GM21367 (cell line): ENCODE data around the gene CDK5RAP2.
"Not testable (repeated sequence)": the region's sequence is repeated elsewhere in the genome, so short reads cannot be mapped to it uniquely, and the experiment has no call there.

Source experiments
- ATAC-seq: cut with Tn5 transposase; IDR thresholded peaks from one replicate; pipeline ENCODE4 v1.9.1; 2021; ENCODE audit not compliant: unreplicated experiment

The CDK5RAP2 gene

GRCh38 chr9:120592210-120592609 lies 12.2 kb upstream of the CDK5RAP2 start:
- no peak for ATAC-seq

- ATAC-seq = no peak
Measured at GRCh38 chr9:120587328-120587727, 7.4 kb upstream of the CDK5RAP2 start.

DNA sequence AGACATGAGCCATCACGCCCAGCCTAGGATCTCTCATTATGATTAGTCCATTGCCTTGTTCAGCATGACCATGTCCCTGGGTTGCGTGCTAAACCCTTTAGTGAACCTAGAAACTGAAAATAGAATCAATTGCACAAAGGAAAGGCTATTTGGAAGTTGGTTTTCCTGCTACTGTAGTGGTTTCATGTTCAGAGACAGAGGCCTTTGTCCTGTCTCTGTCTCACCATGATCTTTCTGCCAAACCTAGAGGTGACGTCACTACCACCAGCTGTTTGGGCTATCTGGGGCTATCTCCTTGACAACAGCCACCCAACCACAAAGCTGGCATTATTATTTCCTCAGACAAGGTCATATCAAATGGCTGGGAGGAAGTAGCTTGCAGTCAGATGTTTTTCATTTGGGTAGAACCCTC lies 4.0 kb upstream of the CDK5RAP2 start:
- no peak for ATAC-seq

- no peak for ATAC-seq
Measured at GRCh38 chr9:120579139-120580050, 572 bp downstream of the CDK5RAP2 start.

DNA sequence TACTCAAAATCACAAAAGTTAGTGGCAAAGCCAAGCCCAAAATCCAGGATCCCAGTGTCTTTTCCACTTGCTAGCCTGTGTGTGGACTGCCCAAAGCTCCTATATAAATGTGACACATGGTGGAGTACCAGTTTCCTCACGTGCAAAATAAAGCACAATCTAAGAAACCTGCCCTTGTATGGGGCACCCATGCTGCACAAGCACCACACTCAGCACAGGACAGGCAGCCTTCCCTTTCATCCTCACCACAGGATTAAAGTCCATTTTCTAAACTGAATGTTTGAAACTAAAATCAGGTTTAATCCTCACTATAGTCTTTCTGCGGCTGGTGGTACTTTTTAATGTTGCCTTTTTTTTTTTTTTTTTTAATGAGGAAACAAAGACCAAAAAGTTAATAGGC lies 5.5 kb downstream of the CDK5RAP2 start:
- no peak for ATAC-seq

DNA sequence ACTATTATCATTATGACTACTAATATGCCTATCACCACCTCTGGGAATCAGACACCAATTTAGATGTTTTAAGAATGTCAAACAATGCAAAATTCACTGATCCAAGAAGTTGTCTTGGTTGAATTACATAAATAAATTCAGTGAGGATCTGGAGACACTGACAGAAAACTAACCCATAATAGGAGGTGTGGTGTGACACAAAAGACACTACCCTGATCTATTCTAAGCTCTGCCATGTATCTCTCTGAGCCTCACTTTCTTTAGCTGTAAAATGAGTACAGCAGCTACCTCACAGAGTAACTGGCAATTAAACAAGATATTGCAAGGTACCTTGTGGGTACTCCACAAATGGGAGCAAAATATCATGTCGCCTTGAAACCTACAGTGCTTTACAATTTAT lies 7.5 kb downstream of the CDK5RAP2 start:
- ATAC-seq = no peak

DNA sequence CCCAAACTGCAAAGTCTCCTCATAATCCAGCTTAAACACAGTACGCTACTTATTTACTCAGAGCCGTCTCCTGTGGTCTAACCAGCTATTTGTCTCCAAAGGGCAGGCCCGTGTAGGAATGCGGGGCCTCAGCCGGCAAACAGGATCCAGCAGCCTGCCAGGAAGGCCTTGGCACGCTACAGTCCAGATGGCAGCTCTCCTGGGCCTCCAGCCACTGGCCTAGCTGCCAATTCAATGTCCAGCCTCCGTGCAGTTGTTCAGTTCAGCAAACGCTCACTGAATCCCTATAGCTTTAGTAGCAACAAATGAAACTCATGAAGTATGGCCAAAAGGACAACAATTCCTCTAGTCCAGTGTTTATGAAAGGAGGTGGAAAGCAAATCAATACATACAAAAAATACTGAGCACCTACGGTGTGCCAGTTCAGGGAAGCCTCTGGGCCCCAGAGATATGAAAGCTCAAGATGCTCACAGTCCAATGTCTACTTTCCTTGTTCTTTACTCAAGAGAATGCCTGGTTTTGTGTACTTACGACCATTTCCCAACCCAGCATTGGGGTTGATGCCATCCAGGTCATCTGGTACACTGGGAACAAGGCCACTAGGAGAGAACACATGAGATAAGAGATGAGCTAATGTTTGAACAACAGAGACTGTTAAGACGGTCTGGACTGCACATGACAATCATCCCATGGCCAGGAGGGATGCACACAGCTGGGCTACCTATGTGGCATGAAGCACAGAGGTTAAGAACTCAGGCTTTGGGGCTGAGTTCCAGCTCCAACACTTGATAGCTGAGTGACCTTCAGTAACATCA lies 8.3 kb downstream of the CDK5RAP2 start:
- ATAC-seq = no peak

DNA sequence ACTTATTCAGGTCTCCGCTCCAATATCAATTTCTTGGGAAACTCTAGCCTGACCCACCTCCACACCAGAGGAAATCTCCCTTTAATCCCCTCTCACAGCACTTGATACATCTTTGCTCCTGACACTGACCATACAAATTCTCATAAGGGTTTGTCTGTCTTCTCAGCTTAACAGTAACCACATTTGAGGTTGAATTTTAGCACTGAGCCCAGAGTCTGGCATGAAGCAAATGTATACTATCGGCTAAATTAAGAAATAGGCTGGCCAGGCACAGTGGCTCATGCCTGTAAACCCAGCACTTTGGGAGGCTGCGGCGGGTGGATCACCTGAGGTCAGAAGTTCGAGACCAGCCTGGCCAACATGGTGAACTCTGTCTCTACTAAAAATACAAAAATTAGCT lies 9.7 kb downstream of the CDK5RAP2 start:
- no peak for ATAC-seq

DNA sequence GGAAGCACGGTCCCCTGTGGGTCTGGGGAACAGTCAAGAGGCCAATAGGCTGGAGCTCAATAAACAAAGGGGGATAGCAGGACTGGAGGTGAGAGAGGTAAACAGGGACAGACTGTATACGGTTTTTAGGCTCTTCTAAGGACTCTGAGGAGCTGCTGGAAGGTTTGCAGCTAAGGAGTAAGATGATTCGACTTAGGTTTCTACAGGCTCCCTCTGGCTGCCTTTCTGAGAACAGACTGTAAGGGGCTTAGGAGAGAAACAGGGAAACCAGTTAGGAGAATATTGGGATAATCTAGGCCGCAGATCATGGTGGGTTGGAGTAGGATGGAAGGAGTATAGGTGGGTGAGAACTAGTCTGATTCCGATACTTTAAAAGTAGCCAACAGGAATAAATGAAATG lies 10.4 kb downstream of the CDK5RAP2 start:
- no peak for ATAC-seq

DNA sequence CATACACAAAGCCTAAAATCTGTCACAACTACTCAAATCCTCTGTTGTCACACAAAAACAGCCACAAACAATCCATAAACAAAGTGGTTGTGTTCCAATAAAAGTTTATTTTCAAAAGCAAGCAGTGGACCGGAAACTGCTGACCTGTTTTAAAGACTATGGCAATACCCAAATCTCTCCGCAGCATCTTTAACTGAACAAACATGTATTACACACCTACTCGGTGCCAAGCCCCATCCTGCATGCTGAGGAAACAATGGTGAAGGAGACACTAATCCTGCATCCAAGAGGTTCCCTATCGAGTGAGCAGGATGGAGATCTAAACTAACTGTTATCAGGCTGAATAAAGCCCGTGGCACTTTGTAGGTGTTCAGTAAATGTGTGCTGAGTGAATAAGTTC lies 11.2 kb downstream of the CDK5RAP2 start:
- ATAC-seq = no peak

GRCh38 chr9:120567874-120568273 lies 12.1 kb downstream of the CDK5RAP2 start:
- no peak for ATAC-seq

- no peak for ATAC-seq
Measured at GRCh38 chr9:120567081-120567480, 12.9 kb downstream of the CDK5RAP2 start.

DNA sequence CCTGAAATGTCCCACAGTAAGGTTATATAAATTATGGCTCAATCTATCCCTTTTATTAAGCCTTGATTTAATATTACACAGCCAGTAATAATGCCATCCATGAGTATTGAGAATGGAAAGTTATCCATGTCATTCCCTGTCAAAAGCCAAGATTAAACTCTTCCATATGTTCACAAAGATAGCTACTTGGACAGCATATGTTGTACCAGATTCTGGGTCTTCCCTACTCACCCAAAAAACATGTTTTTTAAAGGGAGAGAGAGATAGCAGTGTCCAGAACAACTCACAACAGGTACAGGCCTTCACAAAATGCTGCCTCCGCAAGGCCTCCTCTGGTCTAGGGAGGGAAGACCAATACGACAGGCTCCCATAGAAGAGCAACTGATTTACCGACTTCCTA lies 15.4 kb downstream of the CDK5RAP2 start:
- ATAC-seq = no peak

GRCh38 chr9:120562861-120563443 lies 17.0 kb downstream of the CDK5RAP2 start:
- ATAC-seq = no peak

- no peak for ATAC-seq
Measured at GRCh38 chr9:120561709-120562108, 18.3 kb downstream of the CDK5RAP2 start.

- no peak for ATAC-seq
Measured at GRCh38 chr9:120559546-120559945, 20.4 kb downstream of the CDK5RAP2 start.

DNA sequence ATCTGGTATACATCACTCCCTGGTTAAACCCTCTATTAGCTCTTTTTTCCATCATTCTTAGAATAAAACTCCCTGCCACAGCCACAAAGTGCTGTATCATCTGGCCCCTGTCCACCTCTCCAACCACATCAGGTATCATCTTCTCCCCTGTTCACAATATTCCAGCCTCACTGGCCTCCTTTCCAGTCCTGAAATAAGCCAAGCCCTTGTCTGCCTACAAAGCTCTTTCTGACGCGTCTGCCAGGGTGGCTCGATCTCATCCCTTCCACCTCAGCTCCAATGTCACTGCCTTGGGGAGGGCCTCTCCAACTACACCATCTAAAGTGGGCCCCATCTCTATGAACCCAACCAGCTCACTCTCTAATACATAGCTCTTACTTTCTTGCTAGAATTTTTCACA lies 21.5 kb downstream of the CDK5RAP2 start:
- ATAC-seq = no peak

- ATAC-seq = no peak
Measured at GRCh38 chr9:120557205-120557604, 22.8 kb downstream of the CDK5RAP2 start.

DNA sequence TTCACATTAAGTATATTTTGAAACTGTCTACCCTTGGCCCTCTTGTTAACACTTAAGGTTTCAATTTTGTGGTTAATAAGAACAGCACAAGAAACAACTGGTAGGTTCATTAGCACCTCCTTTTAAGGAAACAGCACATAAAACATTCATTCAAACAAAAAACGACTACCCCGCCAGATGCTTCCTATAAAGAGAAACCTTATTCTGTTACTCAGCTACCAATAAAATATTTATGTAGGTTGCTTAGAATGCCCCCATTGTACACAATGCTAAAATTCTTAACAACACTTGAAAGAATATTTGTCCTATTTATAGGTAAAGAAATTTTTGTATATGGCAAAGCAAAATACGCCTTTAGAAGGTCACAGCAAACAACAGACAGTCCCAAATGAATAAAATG lies 23.2 kb downstream of the CDK5RAP2 start:
- no peak for ATAC-seq

DNA sequence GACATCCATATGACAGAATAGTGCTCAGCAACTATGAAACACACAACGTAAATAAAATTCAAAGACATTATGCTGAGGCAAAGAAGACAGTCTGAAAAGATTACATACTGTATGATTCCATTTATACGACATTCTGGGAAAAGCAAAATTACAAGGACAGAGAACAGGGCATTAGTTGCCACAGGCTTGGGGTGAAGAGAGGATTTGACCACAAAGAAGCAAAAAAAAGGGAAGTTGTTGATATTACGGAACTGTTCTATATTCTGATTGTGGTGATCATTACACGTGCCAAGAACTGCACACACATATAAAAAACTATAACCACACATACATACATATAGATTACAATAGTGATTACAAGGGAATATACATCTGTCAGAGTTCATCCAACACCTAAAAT lies 24.1 kb downstream of the CDK5RAP2 start:
- no peak for ATAC-seq

DNA sequence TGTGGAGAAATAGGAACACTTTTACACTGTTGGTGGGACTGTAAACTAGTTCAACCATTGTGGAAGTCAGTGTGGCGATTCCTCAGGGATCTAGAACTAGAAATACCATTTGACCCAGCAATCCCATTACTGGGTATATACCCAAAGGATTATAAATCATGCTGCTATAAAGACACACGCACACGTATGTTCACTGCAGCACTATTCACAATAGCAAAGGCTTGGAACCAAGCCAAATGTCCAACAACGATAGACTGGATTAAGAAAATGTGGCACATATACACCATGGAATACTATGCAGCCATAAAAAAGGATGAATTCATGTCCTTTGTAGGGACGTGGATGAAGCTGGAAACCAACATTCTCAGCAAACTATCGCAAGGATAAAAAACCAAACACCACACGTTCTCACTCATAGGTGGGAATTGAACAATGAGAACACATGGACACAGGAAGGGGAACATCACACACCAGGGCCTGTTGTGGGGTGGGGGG lies 27.7 kb downstream of the CDK5RAP2 start:
- not testable (repeated sequence) for ATAC-seq
